Stomach (tissue), 4 donors: ENCODE data around the gene TM4SF5.

Experiments used
- POLR2A ChIP-seq, 4 donors: fragments of 450-650 bp; IDR thresholded peaks; one replicate each; pipeline ENCODE4 v1.6.1; 2016; ENCODE audit warnings: antibody characterized with exemption in 4 of 4, control low read depth in 2 of 4, mild to moderate bottlenecking in 1 of 4, moderate library complexity in 1 of 4
- TF ChIP-seq, protein P1 (sequence below), 7 experiments: fragments of 450-650 bp in 4 of 7; fragments of 200-600 bp in 3 of 7; sonication (generic) in 3 of 7; IDR thresholded peaks; one replicate each; pipeline ENCODE4 v1.5.1; 2016 to 2019; ENCODE audit warnings: antibody characterized with exemption in 7 of 7, control low read depth in 2 of 7, mild to moderate bottlenecking in 1 of 7

DNA sequence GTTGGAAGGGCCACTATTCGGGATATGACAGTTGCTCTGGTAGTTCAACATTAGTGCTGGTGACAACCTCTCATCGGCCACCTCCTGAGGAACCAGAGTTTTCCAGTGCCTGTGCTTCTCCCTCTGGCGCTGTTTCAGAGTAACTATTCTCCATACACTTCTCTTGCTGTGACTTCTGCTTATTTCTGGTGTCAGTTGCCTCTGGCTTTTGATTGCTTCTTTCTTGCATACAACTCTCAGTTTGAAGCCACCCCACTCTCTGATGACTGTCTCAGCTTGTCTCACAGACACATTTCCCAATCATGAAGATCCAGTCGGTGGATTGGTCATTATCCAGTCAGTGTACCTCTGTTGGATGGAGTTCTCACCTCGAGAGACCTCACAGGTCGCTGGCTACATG is 3.4 kb upstream of the TM4SF5 start:
- TF ChIP-seq, protein P1, sequence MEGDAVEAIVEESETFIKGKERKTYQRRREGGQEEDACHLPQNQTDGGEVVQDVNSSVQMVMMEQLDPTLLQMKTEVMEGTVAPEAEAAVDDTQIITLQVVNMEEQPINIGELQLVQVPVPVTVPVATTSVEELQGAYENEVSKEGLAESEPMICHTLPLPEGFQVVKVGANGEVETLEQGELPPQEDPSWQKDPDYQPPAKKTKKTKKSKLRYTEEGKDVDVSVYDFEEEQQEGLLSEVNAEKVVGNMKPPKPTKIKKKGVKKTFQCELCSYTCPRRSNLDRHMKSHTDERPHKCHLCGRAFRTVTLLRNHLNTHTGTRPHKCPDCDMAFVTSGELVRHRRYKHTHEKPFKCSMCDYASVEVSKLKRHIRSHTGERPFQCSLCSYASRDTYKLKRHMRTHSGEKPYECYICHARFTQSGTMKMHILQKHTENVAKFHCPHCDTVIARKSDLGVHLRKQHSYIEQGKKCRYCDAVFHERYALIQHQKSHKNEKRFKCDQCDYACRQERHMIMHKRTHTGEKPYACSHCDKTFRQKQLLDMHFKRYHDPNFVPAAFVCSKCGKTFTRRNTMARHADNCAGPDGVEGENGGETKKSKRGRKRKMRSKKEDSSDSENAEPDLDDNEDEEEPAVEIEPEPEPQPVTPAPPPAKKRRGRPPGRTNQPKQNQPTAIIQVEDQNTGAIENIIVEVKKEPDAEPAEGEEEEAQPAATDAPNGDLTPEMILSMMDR (IDR thresholded peaks at IDR 0.05) = no peak
- TF ChIP-seq POLR2A (IDR thresholded peaks at IDR 0.05) = no peak
